ENCODE results near the gene EFCAB11.

The EFCAB11 gene

GRCh38 chr14:89855961-89856656, 98.4 kb downstream of the EFCAB11 start:
- H3K27me3 ChIP-seq, result no peaks in the 10 kb centered on the region
- no peak overlapping the region for H3K27ac ChIP-seq
- no peaks in the 10 kb centered on the region for H3K4me1 ChIP-seq (ENCODE audit: control insufficient read depth in 1 of 2, insufficient read depth in 1 of 2, low read depth in 1 of 2, low read length in 1 of 2)
- no peaks in the 10 kb centered on the region for H3K9me3 ChIP-seq
- no peak for TF ChIP-seq CTCF (IDR thresholded peaks at IDR 0.05)
- no peaks in the 10 kb centered on the region for H3K36me3 ChIP-seq
- H3K4me3 ChIP-seq (ENCODE audit: low read depth in 1 of 2, low read length in 1 of 2), result no peak overlapping the region

GRCh38 chr14:89853936-89854693, 100.4 kb downstream of the EFCAB11 start:
- no peaks in the 10 kb centered on the region for H3K36me3 ChIP-seq
- H3K27me3 ChIP-seq, result no peaks in the 10 kb centered on the region
- no peak for TF ChIP-seq CTCF (IDR thresholded peaks at IDR 0.05)
- H3K9me3 ChIP-seq, result no peaks in the 10 kb centered on the region
- H3K4me1 ChIP-seq (ENCODE audit: control insufficient read depth in 1 of 2, insufficient read depth in 1 of 2, low read depth in 1 of 2, low read length in 1 of 2), result no peaks in the 10 kb centered on the region
- H3K27ac ChIP-seq, result no peak overlapping the region
- no peak overlapping the region for H3K4me3 ChIP-seq (ENCODE audit: low read depth in 1 of 2, low read length in 1 of 2)

GRCh38 chr14:89851106-89851505, 103.4 kb downstream of the EFCAB11 start:
- Histone ChIP-seq H3K4me3 (ENCODE audit: low read depth in 1 of 2, low read length in 1 of 2) (no peak overlapping the region), H3K27me3 (no peaks in the 10 kb centered on the region), H3K4me1 (ENCODE audit: control insufficient read depth in 1 of 2, insufficient read depth in 1 of 2, low read depth in 1 of 2, low read length in 1 of 2) (no peaks in the 10 kb centered on the region), H3K9me3 (no peaks in the 10 kb centered on the region), H3K27ac (no peak overlapping the region), H3K36me3 (no peaks in the 10 kb centered on the region)
- no peak for TF ChIP-seq CTCF (IDR thresholded peaks at IDR 0.05)

- H3K4me1 ChIP-seq (ENCODE audit: control insufficient read depth in 1 of 2, insufficient read depth in 1 of 2, low read depth in 1 of 2, low read length in 1 of 2), result no peaks in the 10 kb centered on the region
- no peak overlapping the region for H3K4me3 ChIP-seq (ENCODE audit: low read depth in 1 of 2, low read length in 1 of 2)
- H3K27ac ChIP-seq, result no peak overlapping the region
- H3K27me3 ChIP-seq, result no peaks in the 10 kb centered on the region
- no peaks in the 10 kb centered on the region for H3K9me3 ChIP-seq
- H3K36me3 ChIP-seq, result no peaks in the 10 kb centered on the region
- no peak for TF ChIP-seq CTCF (IDR thresholded peaks at IDR 0.05)
Observed at GRCh38 chr14:89849931-89850330, 104.6 kb downstream of the EFCAB11 start.

GRCh38 chr14:89848165-89848564, 106.4 kb downstream of the EFCAB11 start:
- no peak for TF ChIP-seq CTCF (IDR thresholded peaks at IDR 0.05)
- Histone ChIP-seq H3K4me3 (ENCODE audit: low read depth in 1 of 2, low read length in 1 of 2) (no peak overlapping the region), H3K27me3 (no peaks in the 10 kb centered on the region)

More at GRCh38 chr14:89848165-89848564, 106.4 kb downstream of the EFCAB11 start:
- H3K9me3 ChIP-seq, result no peaks in the 10 kb centered on the region
- no peaks in the 10 kb centered on the region for H3K36me3 ChIP-seq
- no peak overlapping the region for H3K27ac ChIP-seq
- no peaks in the 10 kb centered on the region for H3K4me1 ChIP-seq (ENCODE audit: control insufficient read depth in 1 of 2, insufficient read depth in 1 of 2, low read depth in 1 of 2, low read length in 1 of 2)

Measured in neutrophil (primary cell).